ENCODE measurements around the gene PIK3R2. TPM values are rescaled to one million over a fixed set of nuclear protein-coding genes. Genes with fewer than 3 reads are reported as not detected.

The PIK3R2 gene
- total and polyA plus RNA-seq, 7 donors = 1.8 to 18.0 (median 7.9) TPM

GRCh38 chr19:18173572-18174288 is 20.8 kb downstream of the PIK3R2 start, which contains the start of gene IFI30:
Gene IFI30 (plus strand): TSS chr19:18173813. CDS start chr19:18173842, 29 bp downstream.
- intact Hi-C loops (cut with DNase I) = no loop called here
- Histone ChIP-seq H3K36me3 (peaks cover 0 to 12% (median 4%) of the 10 kb centered on the region in 4 donors), H3K4me3 (peak within 1 kb of the TSS; percentile 49 to 80 (median 66)), H3K9me3 (no peaks in the 10 kb centered on the region), H3K4me1 (peaks cover 0 to 20% (median 13%) of the 10 kb centered on the region in 4 donors), H3K27ac (peak within 1 kb of the TSS; percentile 48 to 75 (median 58)), H3K27me3 (no peaks in the 10 kb centered on the region)
- WGBS, 2 donors = 0 to 1% methylated on average over 47 of the region's 47 CpGs
- DNase-seq = peak; percentile 90
- TF ChIP-seq POLR2A (IDR thresholded peaks at IDR 0.05) = peak in 1 of 2 donors; percentile 46
- TF ChIP-seq CTCF (IDR thresholded peaks at IDR 0.05) = no peak
- TF ChIP-seq POLR2AphosphoS5 (IDR thresholded peaks at IDR 0.05) = peak in 3 of 4 donors; percentile 40 to 75 (median 61)
- peak in 1 of 4 donors; percentile 32 for TF ChIP-seq EP300 (IDR thresholded peaks at IDR 0.05)

- TF ChIP-seq POLR2AphosphoS5 (IDR thresholded peaks at IDR 0.05) (no peak), POLR2A (IDR thresholded peaks at IDR 0.05) (no peak), CTCF (IDR thresholded peaks at IDR 0.05) (no peak), EP300 (IDR thresholded peaks at IDR 0.05) (no peak)
- WGBS, 2 donors = 80 to 86% methylated on average over 11 of the region's 11 CpGs
Measured at GRCh38 chr19:18174983-18175382, 22.0 kb downstream of the PIK3R2 start.

GRCh38 chr19:18176367-18177310 is 23.7 kb downstream of the PIK3R2 start:
- DNase-seq = no peak
- Histone ChIP-seq H3K27me3 (no peaks in the 10 kb centered on the region), H3K4me1 (peaks cover 0 to 20% (median 13%) of the 10 kb centered on the region in 4 donors), H3K36me3 (no peaks in the 10 kb centered on the region), H3K27ac (no peak overlapping the region), H3K4me3 (no peak overlapping the region), H3K9me3 (no peaks in the 10 kb centered on the region)
- TF ChIP-seq POLR2AphosphoS5 (IDR thresholded peaks at IDR 0.05) (no peak), POLR2A (IDR thresholded peaks at IDR 0.05) (no peak), CTCF (IDR thresholded peaks at IDR 0.05) (no peak), EP300 (IDR thresholded peaks at IDR 0.05) (no peak)
- WGBS, 2 donors = 85 to 89% methylated on average over 19 of the region's 19 CpGs
- intact Hi-C loops (cut with DNase I) = no loop called here

More at GRCh38 chr19:18174983-18175382, 22.0 kb downstream of the PIK3R2 start:
- H3K4me1 ChIP-seq = peaks cover 0 to 20% (median 13%) of the 10 kb centered on the region in 4 donors
- no peak overlapping the region for H3K27ac ChIP-seq
- no peaks in the 10 kb centered on the region for H3K27me3 ChIP-seq
- H3K4me3 ChIP-seq = peak overlapping the region in 2 of 4 donors; percentile 65 to 80
- no peaks in the 10 kb centered on the region for H3K9me3 ChIP-seq
- intact Hi-C loops (cut with DNase I) = no loop called here
- no peaks in the 10 kb centered on the region for H3K36me3 ChIP-seq
- DNase-seq = no peak

- Histone ChIP-seq H3K4me3 (no peak overlapping the region), H3K27ac (no peak overlapping the region), H3K4me1 (peaks cover 0 to under 1% (median 0%) of the 10 kb centered on the region in 4 donors), H3K36me3 (no peaks in the 10 kb centered on the region), H3K27me3 (no peaks in the 10 kb centered on the region), H3K9me3 (no peaks in the 10 kb centered on the region)
- DNase-seq = no peak
- intact Hi-C loops (cut with DNase I) = no loop called here
- TF ChIP-seq POLR2A (IDR thresholded peaks at IDR 0.05) (no peak), EP300 (IDR thresholded peaks at IDR 0.05) (no peak), POLR2AphosphoS5 (IDR thresholded peaks at IDR 0.05) (no peak), CTCF (IDR thresholded peaks at IDR 0.05) (no peak)
- WGBS, 2 donors = 78 to 85% methylated on average over 5 of the region's 5 CpGs
Measured at GRCh38 chr19:18179957-18180356, 27.0 kb downstream of the PIK3R2 start.

Data from sigmoid colon (tissue), 7 donors.